Measurements from ENCODE around the gene DHDH. TPM values are rescaled to one million over a fixed set of nuclear protein-coding genes. Genes with fewer than 3 reads are reported as not detected.

Gene DHDH
- total RNA-seq, 1 donor from 2014 or later, result not detected

GRCh38 chr19:48965806-48966540 lies 32.5 kb downstream of the DHDH start:
- H3K27ac ChIP-seq, result peak overlapping the region; percentile 89 to 96
- H3K27me3 ChIP-seq, result no peaks in the 10 kb centered on the region
- H3K4me3 ChIP-seq, result peak overlapping the region; percentile 89 to 94
- TF ChIP-seq, protein P1, sequence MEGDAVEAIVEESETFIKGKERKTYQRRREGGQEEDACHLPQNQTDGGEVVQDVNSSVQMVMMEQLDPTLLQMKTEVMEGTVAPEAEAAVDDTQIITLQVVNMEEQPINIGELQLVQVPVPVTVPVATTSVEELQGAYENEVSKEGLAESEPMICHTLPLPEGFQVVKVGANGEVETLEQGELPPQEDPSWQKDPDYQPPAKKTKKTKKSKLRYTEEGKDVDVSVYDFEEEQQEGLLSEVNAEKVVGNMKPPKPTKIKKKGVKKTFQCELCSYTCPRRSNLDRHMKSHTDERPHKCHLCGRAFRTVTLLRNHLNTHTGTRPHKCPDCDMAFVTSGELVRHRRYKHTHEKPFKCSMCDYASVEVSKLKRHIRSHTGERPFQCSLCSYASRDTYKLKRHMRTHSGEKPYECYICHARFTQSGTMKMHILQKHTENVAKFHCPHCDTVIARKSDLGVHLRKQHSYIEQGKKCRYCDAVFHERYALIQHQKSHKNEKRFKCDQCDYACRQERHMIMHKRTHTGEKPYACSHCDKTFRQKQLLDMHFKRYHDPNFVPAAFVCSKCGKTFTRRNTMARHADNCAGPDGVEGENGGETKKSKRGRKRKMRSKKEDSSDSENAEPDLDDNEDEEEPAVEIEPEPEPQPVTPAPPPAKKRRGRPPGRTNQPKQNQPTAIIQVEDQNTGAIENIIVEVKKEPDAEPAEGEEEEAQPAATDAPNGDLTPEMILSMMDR (IDR thresholded peaks at IDR 0.05), result no peak
- no peaks in the 10 kb centered on the region for H3K9me3 ChIP-seq
- intact Hi-C loops (cut with DNase I), result loop anchor here (1.0 to 2.0 kb wide), 4 partner anchors 27 to 129 kb away; partner anchors contain the start of genes GYS1, HSD17B14, NUCB1 and RUVBL2
- peaks cover 9 to 37% of the 10 kb centered on the region in 2 donors for H3K4me1 ChIP-seq
- DNase-seq (ENCODE audit: low spot score in 2 of 2), result peak; percentile 75 to 95
- H3K36me3 ChIP-seq, result peaks cover 32 to 41% of the 10 kb centered on the region in 2 donors

DNA sequence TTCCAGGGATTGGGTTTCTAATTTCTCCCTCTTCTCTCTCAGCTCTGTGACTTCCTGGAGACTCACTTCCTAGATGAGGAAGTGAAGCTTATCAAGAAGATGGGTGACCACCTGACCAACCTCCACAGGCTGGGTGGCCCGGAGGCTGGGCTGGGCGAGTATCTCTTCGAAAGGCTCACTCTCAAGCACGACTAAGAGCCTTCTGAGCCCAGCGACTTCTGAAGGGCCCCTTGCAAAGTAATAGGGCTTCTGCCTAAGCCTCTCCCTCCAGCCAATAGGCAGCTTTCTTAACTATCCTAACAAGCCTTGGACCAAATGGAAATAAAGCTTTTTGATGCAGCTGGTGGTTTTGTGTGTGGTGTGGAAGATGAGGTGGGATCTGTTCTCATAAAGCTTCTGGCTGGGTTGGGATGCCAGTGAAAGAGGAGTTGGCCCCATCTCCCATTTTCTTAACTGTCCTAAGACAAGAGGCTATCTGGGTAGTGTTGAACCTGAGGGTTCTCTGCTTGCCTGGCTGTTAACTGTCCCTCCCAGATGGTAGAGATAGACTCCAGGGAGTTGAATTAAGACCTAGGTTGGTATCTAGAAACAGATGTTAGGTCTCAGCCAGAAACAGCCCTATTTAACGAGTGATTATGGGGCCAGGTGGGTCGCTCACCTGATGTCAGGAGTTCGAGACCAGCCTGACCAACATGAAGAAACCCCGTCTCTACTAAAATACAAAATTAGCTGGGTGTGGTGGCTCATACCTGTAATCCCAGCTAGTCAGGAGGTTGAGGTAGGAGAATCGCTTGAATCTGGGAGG lies 33.2 kb downstream of the DHDH start:
- H3K4me1 ChIP-seq, result peaks cover 9 to 37% of the 10 kb centered on the region in 2 donors
- H3K9me3 ChIP-seq, result no peaks in the 10 kb centered on the region
- TF ChIP-seq, protein P1 (IDR thresholded peaks at IDR 0.05), result no peak

DNA sequence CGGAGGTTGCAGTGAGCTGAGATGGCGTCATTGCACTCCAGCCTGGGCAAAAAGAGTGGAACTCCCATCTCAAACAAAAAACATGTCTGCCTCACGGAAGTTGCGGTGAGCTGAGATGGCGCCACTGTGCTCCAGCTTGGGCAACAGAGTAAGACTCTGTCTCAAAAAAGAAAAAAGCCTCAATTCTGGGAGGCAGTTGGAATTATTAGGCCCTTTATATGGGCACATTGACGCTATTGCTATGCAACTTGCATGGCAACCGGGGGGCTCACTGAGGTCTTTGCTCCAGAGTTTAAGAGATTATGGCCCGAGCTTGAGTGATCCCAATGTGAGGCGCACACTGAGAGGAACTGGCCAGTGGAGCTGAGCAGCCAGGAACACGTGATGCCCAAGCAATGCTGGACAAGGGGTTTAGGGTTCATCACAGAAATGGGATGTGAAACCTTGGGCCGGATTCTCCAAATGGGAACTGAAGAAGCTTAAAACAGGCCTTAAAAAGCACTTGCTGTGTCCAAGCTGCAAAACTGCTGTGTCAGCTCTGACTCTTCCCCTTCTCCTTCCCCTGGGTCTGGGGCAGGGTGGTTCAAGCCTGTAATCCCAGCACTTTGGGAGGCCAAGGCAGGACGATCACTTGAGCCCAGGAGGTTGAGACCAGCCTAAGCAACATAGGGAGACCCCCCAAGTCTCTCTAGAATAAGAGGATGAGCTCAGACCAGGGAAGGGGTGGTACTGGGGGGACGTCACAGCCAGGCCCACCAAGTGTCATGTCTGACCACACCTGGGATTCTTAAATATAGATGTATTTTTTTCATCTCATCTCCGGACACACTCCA lies 34.1 kb downstream of the DHDH start:
- H3K36me3 ChIP-seq, result peaks cover 37 to 48% of the 10 kb centered on the region in 2 donors

More for the DNA sequence above, 33.2 kb downstream of the DHDH start:
- intact Hi-C loops (cut with DNase I), result no loop called here
- Histone ChIP-seq H3K27ac (peak overlapping the region; percentile 89 to 96), H3K27me3 (no peaks in the 10 kb centered on the region), H3K36me3 (peaks cover 34 to 47% of the 10 kb centered on the region in 2 donors), H3K4me3 (peak overlapping the region; percentile 89 to 94)
- DNase-seq (ENCODE audit: low spot score in 2 of 2), result no peak

GRCh38 chr19:48968179-48968661 lies 34.7 kb downstream of the DHDH start:
- DNase-seq (ENCODE audit: low spot score in 2 of 2), result no peak
- Histone ChIP-seq H3K4me3 (no peak overlapping the region), H3K36me3 (peaks cover 41 to 52% of the 10 kb centered on the region in 2 donors), H3K27me3 (no peaks in the 10 kb centered on the region), H3K9me3 (no peaks in the 10 kb centered on the region), H3K27ac (peak overlapping the region in 1 of 2 donors; percentile 96), H3K4me1 (peaks cover 9 to 31% of the 10 kb centered on the region in 2 donors)
- TF ChIP-seq, protein P1 (IDR thresholded peaks at IDR 0.05), result no peak
- intact Hi-C loops (cut with DNase I), result loop anchor here (2.0 kb wide), 2 partner anchors 13 to 173 kb away; partner anchors contain the start of gene BAX

More for the DNA sequence above, 34.1 kb downstream of the DHDH start:
- intact Hi-C loops (cut with DNase I), result loop anchor here (2.0 kb wide), 2 partner anchors 13 to 173 kb away; partner anchors contain the start of gene BAX
- Histone ChIP-seq H3K27ac (peak overlapping the region; percentile 89 to 96), H3K9me3 (no peaks in the 10 kb centered on the region), H3K27me3 (no peaks in the 10 kb centered on the region), H3K4me3 (peak overlapping the region; percentile 89 to 94), H3K4me1 (peaks cover 9 to 35% of the 10 kb centered on the region in 2 donors)
- DNase-seq (ENCODE audit: low spot score in 2 of 2), result no peak
- TF ChIP-seq, protein P1 (IDR thresholded peaks at IDR 0.05), result no peak

DNA sequence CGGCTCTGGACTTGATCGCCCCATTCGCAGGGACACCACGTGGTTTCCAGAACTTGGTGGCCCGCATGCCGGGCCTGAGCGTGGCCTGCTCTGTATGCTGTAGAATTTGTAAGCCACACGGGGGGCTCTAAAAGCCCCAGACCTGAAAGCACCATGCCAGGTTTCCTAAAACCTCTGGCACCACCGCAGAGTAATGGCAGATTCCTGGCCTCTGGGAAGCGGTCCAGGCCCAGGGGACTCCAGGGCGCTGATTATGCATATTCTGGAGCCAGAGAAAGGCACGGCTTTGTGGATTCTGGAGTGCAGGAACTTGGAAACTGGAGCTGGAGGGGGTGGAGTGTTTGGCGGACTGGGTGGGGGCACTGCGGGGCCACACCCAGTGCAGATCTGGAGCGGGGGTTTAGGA lies 35.3 kb downstream of the DHDH start:
- H3K27me3 ChIP-seq, result no peaks in the 10 kb centered on the region
- peaks cover 45 to 58% of the 10 kb centered on the region in 2 donors for H3K36me3 ChIP-seq
- no peak overlapping the region for H3K4me3 ChIP-seq
- peak overlapping the region in 1 of 2 donors; percentile 96 for H3K27ac ChIP-seq
- intact Hi-C loops (cut with DNase I), result loop anchor here (2.0 kb wide), 2 partner anchors 14 to 174 kb away; partner anchors contain the start of gene BAX
- TF ChIP-seq, protein P1 (IDR thresholded peaks at IDR 0.05), result no peak
- H3K9me3 ChIP-seq, result no peaks in the 10 kb centered on the region
- peaks cover 9 to 27% of the 10 kb centered on the region in 2 donors for H3K4me1 ChIP-seq
- no peak for DNase-seq (ENCODE audit: low spot score in 2 of 2)

All from ascending aorta (tissue), 2 donors.